ENCODE results near the gene TMEM271. TPM values are rescaled to one million over a fixed set of nuclear protein-coding genes. Genes with fewer than 3 reads are reported as not detected.

Gene TMEM271
- total and polyA plus RNA-seq, 10 of the 15 experiments (the other 5 are each of a cell fraction or from before 2014, with no cell fraction given): not detected

DNA sequence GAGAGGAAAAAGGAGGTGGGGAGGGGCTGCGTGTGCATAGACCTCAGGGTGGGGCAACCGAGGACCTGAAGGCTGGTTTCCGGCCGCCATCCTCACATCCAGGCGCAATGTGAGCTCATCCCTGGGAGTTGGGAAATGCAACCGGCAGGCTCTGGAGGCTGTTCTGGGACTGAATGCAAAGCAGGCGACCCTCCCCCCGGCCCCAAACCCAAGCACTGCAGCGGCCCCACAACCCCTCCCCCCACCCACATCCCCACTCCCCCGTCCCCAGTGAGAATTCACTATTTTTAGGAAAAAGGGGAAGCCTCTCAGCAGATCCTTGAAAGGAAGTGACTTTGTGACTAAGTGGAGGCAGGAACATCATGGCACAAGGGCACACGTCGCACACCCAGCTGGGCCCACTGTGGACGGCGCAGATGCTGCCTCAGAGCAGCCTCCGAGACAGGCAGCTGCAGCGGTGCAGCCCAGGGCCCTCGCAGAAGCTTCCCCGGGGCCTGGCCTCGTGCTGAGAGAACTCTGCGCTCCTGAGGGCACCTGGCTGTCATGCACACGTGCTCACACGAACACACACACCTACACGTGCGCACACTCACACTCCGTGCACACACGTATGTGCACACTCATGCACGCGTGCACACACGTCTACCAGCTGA lies 47.9 kb upstream of the TMEM271 start (continued):
- no peak for TF ChIP-seq EZH2 (IDR thresholded peaks at IDR 0.05; ENCODE audit: borderline replicate concordance, control insufficient read depth, low read depth, low read length)

DNA sequence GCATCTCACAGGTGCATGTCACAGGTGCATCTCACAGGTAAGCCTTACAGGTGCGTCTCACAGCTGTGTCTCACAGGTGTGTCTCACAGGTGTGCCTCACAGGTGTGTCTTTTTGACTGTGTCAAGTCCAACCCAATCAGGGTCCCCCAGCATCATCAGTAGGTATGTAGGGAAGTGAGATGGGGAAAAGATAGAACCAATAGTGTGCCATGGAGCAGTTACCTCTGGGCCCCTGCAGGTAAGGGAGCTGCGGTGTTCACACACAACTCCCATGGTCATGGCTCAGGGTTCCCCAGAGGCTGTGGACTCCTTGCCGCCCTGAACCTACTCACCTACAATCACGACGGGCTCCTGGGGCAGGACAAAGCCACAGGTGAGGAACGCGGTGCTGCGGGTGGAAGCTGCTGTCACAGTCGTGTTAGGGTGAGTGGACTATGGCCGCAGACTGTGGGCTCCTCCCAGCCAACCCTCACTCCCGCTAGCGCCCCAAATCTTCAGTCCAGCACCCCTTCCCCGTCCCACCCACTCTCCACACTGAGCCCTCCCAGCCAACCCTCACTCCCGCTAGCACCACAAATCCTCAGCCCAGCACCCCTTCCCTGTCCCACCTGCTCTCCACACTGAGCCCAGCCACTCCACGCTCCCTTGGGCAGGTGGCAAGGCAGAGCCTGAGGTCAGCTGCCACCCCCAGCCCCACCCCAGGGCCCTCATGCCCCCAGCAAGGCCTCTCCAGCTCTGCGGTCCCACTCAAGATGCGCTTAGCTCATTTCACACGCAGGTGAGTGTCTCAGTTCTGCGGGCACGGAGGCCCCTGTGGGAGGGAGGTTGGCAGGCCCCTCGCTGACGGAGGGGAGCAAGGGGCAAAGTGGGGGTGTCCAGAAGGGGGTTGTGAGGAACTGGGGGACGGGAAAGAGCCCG lies 47.2 kb upstream of the TMEM271 start:
- Histone ChIP-seq H3K4me2 (ENCODE audit: control insufficient read depth, insufficient read depth) (no peak overlapping the region), H3K4me1 (ENCODE audit: control insufficient read depth, insufficient read depth, low read length) (no peaks in the 10 kb centered on the region), H3K9ac (ENCODE audit: control insufficient read depth, insufficient read depth, low read length) (no peak overlapping the region), H3K36me3 (ENCODE audit: control insufficient read depth in 2 of 2, insufficient read depth in 2 of 2, low read length in 1 of 2) (no peaks in the 10 kb centered on the region), H2AFZ (ENCODE audit: control insufficient read depth, low read depth, low read length) (no peak overlapping the region), H4K20me1 (ENCODE audit: control insufficient read depth, insufficient read depth) (no peaks in the 10 kb centered on the region), H3K27me3 (replicated peaks in 1 of 2; ENCODE audit: control insufficient read depth in 2 of 2, insufficient read depth in 2 of 2, low read length in 1 of 2) (no peaks in the 10 kb centered on the region), H3K79me2 (ENCODE audit: control insufficient read depth, insufficient read depth, low read length) (no peaks in the 10 kb centered on the region), H3K9me3 (replicated peaks; ENCODE audit: control insufficient read depth, insufficient read depth, low read length) (no peaks in the 10 kb centered on the region; the same call in 1 of the 3 replicates), H3K4me3 (no peak overlapping the region), H3K27ac (ENCODE audit: control insufficient read depth, insufficient read depth) (no peak overlapping the region)
- 93% methylated on average over 18 of the region's 24 CpGs for WGBS (ENCODE audit: insufficient coverage, insufficient replicate concordance, low lambda C conversion rate, missing lambda C conversion rate)
- in situ Hi-C loops (cut with MboI) (no loop called here), intact Hi-C loops (cut with micrococcal nuclease; ENCODE audit: unreplicated experiment) (no loop called here)
- ChIA-PET POLR2A (no interaction called here), CTCF (no interaction called here), RAD21 (ENCODE audit: unreplicated experiment) (no interaction called here), SMC1A (ENCODE audit: uncharacterized antibody, unreplicated experiment) (no interaction called here)
- no peak for ATAC-seq
- TF ChIP-seq HCFC1 (IDR thresholded peaks at IDR 0.05; ENCODE audit: low read length) (no peak), FOXK2 (IDR thresholded peaks at IDR 0.05) (no peak), SMC3 (IDR thresholded peaks at IDR 0.05; ENCODE audit: borderline replicate concordance, low read length) (no peak), NFXL1 (IDR thresholded peaks at IDR 0.05; ENCODE audit: borderline replicate concordance) (no peak)
- TF ChIP-seq, protein P1, sequence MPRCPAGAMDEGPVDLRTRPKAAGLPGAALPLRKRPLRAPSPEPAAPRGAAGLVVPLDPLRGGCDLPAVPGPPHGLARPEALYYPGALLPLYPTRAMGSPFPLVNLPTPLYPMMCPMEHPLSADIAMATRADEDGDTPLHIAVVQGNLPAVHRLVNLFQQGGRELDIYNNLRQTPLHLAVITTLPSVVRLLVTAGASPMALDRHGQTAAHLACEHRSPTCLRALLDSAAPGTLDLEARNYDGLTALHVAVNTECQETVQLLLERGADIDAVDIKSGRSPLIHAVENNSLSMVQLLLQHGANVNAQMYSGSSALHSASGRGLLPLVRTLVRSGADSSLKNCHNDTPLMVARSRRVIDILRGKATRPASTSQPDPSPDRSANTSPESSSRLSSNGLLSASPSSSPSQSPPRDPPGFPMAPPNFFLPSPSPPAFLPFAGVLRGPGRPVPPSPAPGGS (IDR thresholded peaks at IDR 0.05; ENCODE audit: borderline replicate concordance, insufficient read depth, low read depth, low read length, poor library complexity, severe bottlenecking): no peak
- BruUV-seq (replicated peaks): no TSS peak
- FAIRE-seq: no peak
- no peak for DNase-seq (ENCODE audit: low read depth, low spot score)
